ENCODE data around the gene PRAME. TPM values are rescaled to one million over a fixed set of nuclear protein-coding genes. Genes with fewer than 3 reads are reported as not detected.
"Not testable (repeated sequence)": the region's sequence is repeated elsewhere in the genome, so short reads cannot be mapped to it uniquely, and the experiment has no call there.

PRAME gene
- total RNA-seq, 1 donor from 2014 or later: 0.21 TPM

- H3K27me3 Mint-ChIP-seq (ENCODE audit: low read depth): peaks cover 55% of the 10 kb centered on the region
- no peaks in the 10 kb centered on the region for H3K4me1 Mint-ChIP-seq
- no peaks in the 10 kb centered on the region for H3K9me3 Mint-ChIP-seq
- H3K27ac Mint-ChIP-seq (ENCODE audit: unreplicated experiment): no peak overlapping the region
- no peak for TF ChIP-seq CTCF (conservative IDR thresholded peaks at IDR 0.05)
- DNase-seq (ENCODE audit: low read depth, low spot score): no peak
- H3K4me3 Mint-ChIP-seq: no peak overlapping the region
- no peaks in the 10 kb centered on the region for H3K36me3 Mint-ChIP-seq (ENCODE audit: low read depth)
These were observed 23.4 kb downstream of the PRAME start for GRCh38 chr22:22535662-22536061.

- no peak for DNase-seq (ENCODE audit: low read depth, low spot score)
- H3K4me1 Mint-ChIP-seq: no peaks in the 10 kb centered on the region
- no peak overlapping the region for H3K4me3 Mint-ChIP-seq
- H3K9me3 Mint-ChIP-seq: no peaks in the 10 kb centered on the region
- no peaks in the 10 kb centered on the region for H3K36me3 Mint-ChIP-seq (ENCODE audit: low read depth)
- H3K27ac Mint-ChIP-seq (ENCODE audit: unreplicated experiment): no peak overlapping the region
- peaks cover 47% of the 10 kb centered on the region for H3K27me3 Mint-ChIP-seq (ENCODE audit: low read depth)
- no peak for TF ChIP-seq CTCF (conservative IDR thresholded peaks at IDR 0.05)
These were observed 24.3 kb downstream of the PRAME start for GRCh38 chr22:22534604-22535415.

- Mint-ChIP-seq H3K4me3 (no peak overlapping the region), H3K27me3 (ENCODE audit: low read depth) (peaks cover 41% of the 10 kb centered on the region), H3K9me3 (no peaks in the 10 kb centered on the region), H3K27ac (ENCODE audit: unreplicated experiment) (no peak overlapping the region), H3K4me1 (no peaks in the 10 kb centered on the region), H3K36me3 (ENCODE audit: low read depth) (no peaks in the 10 kb centered on the region)
- no peak for DNase-seq (ENCODE audit: low read depth, low spot score)
- TF ChIP-seq CTCF (conservative IDR thresholded peaks at IDR 0.05): no peak
These were observed 25.2 kb downstream of the PRAME start for GRCh38 chr22:22533863-22534262.

GRCh38 chr22:22533417-22533816 lies 25.6 kb downstream of the PRAME start:
- no peak for DNase-seq (ENCODE audit: low read depth, low spot score)
- Mint-ChIP-seq H3K27me3 (ENCODE audit: low read depth) (peaks cover 36% of the 10 kb centered on the region), H3K27ac (ENCODE audit: unreplicated experiment) (no peak overlapping the region), H3K4me3 (no peak overlapping the region), H3K9me3 (no peaks in the 10 kb centered on the region), H3K4me1 (no peaks in the 10 kb centered on the region), H3K36me3 (ENCODE audit: low read depth) (no peaks in the 10 kb centered on the region)
- no peak for TF ChIP-seq CTCF (conservative IDR thresholded peaks at IDR 0.05)

GRCh38 chr22:22532547-22533071 lies 26.5 kb downstream of the PRAME start:
- H3K27me3 Mint-ChIP-seq (ENCODE audit: low read depth): peaks cover 28% of the 10 kb centered on the region
- not testable (repeated sequence) for H3K27ac Mint-ChIP-seq (ENCODE audit: unreplicated experiment); H3K36me3 Mint-ChIP-seq (ENCODE audit: low read depth); H3K9me3 Mint-ChIP-seq; DNase-seq (ENCODE audit: low read depth, low spot score); H3K4me3 Mint-ChIP-seq; H3K4me1 Mint-ChIP-seq
